SU-DHL-6 (cell line): ENCODE results near the gene EOGT.

ENCODE experiments used
- H2AFZ ChIP-seq: fragments of 200-600 bp; sonication (generic); 2 replicates; pipeline ENCODE4 v1.6.1; 2014; ENCODE audit warnings: low read depth, mild to moderate bottlenecking, moderate library complexity, mixed read lengths, antibody characterized with exemption, low read length; ENCODE audit not compliant: severe bottlenecking
- H3F3A ChIP-seq: fragments of 200-600 bp; shearing (Covaris generic); 2 replicates; pipeline ENCODE4 v1.6.0; 2016; ENCODE audit warnings: antibody characterized with exemption, mild to moderate bottlenecking; ENCODE audit not compliant: insufficient read depth
- H3K27ac ChIP-seq: fragments of 200-600 bp; sonication (generic); 2 replicates; pipeline ENCODE4 v1.5.1; 2016; ENCODE audit warnings: low read depth, mild to moderate bottlenecking, low read length, moderate library complexity, mixed read lengths
- H3K27me3 ChIP-seq: fragments of 200-600 bp; sonication (generic), shearing (Covaris generic); 2 replicates; pipeline ENCODE4 v1.6.0; 2014; ENCODE audit warnings: mild to moderate bottlenecking, low read length
- H3K36me3 ChIP-seq: fragments of 200-600 bp; sonication (generic); 2 replicates; pipeline ENCODE4 v1.6.1; 2014; ENCODE audit warnings: mild to moderate bottlenecking, low read length, mixed read lengths
- H3K4me2 ChIP-seq: fragments of 300-600, 200-600 bp; shearing (Covaris generic), sonication (generic); 2 replicates; pipeline ENCODE4 v1.6.0; 2014; ENCODE audit warnings: low read length, low read depth, mild to moderate bottlenecking; ENCODE audit not compliant: poor library complexity, severe bottlenecking
- H3K4me3 ChIP-seq: fragments of 200-600 bp; sonication (generic); 2 replicates; pipeline ENCODE4 v1.5.1; 2014; ENCODE audit warnings: antibody characterized with exemption, low read length, mild to moderate bottlenecking, mixed read lengths; ENCODE audit not compliant: insufficient read depth, poor library complexity, severe bottlenecking
- H3K79me2 ChIP-seq: fragments of 200-600 bp; sonication (generic); 2 replicates; pipeline ENCODE4 v1.6.1; 2014; ENCODE audit warnings: mild to moderate bottlenecking, low read length, moderate library complexity; ENCODE audit not compliant: insufficient read depth
- H3K9ac ChIP-seq: fragments of 200-600 bp; sonication (generic); 2 replicates; pipeline ENCODE4 v1.7.0; 2014; ENCODE audit warnings: mild to moderate bottlenecking, low read length
- H3K9me2 ChIP-seq: fragments of 200-600 bp; sonication (generic); replicated peaks from 2 replicates; pipeline ENCODE4 v1.6.1; 2014; ENCODE audit warnings: low read length; ENCODE audit not compliant: insufficient read depth
- H3K9me3 ChIP-seq: fragments of 200-600 bp; sonication (generic); 2 replicates; pipeline ENCODE4 v1.6.1; 2014; ENCODE audit warnings: low read length, mixed read lengths; ENCODE audit not compliant: insufficient read depth
- H4K20me1 ChIP-seq: fragments of 200-600 bp; sonication (generic); 2 replicates; pipeline ENCODE4 v1.6.1; 2014; ENCODE audit warnings: low read depth, mild to moderate bottlenecking, antibody characterized with exemption, low read length, moderate library complexity, mixed read lengths
- EZH2phosphoT487 ChIP-seq: fragments of 200-600 bp; sonication (generic), shearing (Covaris generic); conservative IDR thresholded peaks from 2 replicates; pipeline ENCODE4 v1.6.1; 2018; ENCODE audit warnings: mild to moderate bottlenecking, antibody characterized with exemption, low read length, moderate library complexity, mixed read lengths
- TF ChIP-seq, protein P1 (sequence below): fragments of 200-600 bp; sonication (generic); IDR thresholded peaks from one replicate; pipeline ENCODE4 v1.5.1; 2017; ENCODE audit warnings: antibody characterized with exemption, mild to moderate bottlenecking, low read length, moderate library complexity; ENCODE audit not compliant: insufficient read depth, poor library complexity, severe bottlenecking

Gene EOGT

DNA sequence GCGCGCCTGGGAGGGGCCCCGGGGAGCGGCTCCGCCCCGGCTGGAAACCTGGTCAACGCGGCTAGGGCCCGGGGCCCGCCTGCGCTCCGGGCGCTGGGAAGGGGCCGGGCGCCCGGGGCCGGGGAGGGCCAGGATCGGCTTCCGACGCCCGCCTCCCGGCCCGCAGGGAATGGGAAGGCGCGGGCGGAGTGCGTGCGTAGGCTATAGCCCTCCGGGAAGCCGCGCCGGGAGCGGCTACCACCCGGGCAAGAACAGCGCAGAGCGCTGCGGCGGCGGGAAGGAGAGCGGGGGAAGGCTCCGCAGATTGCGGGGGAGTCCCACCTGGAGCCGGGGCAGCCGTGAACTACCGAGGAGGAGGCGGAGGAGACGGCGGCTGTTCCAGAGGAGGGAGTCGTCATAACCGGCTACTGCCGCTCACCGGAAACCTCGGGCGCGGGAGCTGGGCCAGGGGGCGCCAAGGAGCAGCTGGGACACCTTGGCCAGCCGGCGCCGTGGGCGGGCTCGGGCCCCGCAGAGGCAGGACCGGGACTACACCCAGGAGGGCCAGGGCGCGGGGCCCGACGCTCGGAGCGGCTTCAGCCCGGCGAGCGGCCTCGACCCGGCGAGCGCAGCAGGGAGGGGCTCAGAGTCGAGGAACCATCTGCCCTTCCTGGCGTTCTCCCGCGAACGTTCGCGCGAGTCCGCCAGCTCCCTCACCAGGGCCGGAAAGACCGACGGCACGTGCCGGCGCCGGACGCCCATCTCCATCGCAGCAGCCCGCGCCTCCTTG, at the start of gene EOGT:
TSS of gene EOGT (minus strand) at position 432 of the 769 bp plus-strand sequence. CDS start 3,838 bp downstream, outside the sequence.
- Histone ChIP-seq H3F3A (peaks cover 14% of the 10 kb centered on the region), H4K20me1 (no peaks in the 10 kb centered on the region), H3K9me2 (no peaks in the 10 kb centered on the region), H3K79me2 (peaks cover 10% of the 10 kb centered on the region), H2AFZ (peak within 1 kb of the TSS; percentile 90), H3K9me3 (no peaks in the 10 kb centered on the region), H3K9ac (peak within 1 kb of the TSS; percentile 97), H3K36me3 (0 out of 2 replicates have a peak, but pooled peaks cover 6% of the 10 kb centered on the region), H3K4me2 (peak within 1 kb of the TSS; percentile 94), H3K27ac (peak within 1 kb of the TSS; percentile 53), H3K27me3 (no peaks in the 10 kb centered on the region), H3K4me3 (peak within 1 kb of the TSS; percentile 95)
- no peak for TF ChIP-seq EZH2phosphoT487
- TF ChIP-seq, protein P1, sequence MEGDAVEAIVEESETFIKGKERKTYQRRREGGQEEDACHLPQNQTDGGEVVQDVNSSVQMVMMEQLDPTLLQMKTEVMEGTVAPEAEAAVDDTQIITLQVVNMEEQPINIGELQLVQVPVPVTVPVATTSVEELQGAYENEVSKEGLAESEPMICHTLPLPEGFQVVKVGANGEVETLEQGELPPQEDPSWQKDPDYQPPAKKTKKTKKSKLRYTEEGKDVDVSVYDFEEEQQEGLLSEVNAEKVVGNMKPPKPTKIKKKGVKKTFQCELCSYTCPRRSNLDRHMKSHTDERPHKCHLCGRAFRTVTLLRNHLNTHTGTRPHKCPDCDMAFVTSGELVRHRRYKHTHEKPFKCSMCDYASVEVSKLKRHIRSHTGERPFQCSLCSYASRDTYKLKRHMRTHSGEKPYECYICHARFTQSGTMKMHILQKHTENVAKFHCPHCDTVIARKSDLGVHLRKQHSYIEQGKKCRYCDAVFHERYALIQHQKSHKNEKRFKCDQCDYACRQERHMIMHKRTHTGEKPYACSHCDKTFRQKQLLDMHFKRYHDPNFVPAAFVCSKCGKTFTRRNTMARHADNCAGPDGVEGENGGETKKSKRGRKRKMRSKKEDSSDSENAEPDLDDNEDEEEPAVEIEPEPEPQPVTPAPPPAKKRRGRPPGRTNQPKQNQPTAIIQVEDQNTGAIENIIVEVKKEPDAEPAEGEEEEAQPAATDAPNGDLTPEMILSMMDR: peak; percentile 55

DNA sequence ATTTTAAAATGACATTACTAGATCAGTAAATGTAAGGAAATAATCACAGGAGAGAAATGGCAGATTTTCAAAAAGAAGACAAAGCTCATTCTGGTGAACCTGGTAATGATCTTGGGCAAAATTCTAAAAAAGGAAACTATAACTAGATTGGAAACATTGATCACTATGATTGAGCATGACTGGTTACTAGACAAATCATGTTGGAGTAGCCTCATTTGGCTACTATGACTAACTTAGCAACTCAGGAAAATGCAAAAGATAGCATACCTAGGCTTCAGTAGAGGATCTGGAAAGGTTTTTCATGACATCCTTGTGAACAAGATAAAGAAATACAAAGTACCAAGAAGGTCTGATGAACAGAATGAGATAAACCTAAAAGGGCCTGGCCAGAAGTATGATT, 46.2 kb upstream of the EOGT start:
- H3F3A ChIP-seq: peaks cover 11% of the 10 kb centered on the region
- H3K9me2 ChIP-seq: no peaks in the 10 kb centered on the region
- H3K36me3 ChIP-seq: peaks cover 72% of the 10 kb centered on the region
- no peaks in the 10 kb centered on the region for H3K9me3 ChIP-seq
- no peak overlapping the region for H3K27ac ChIP-seq
- no peaks in the 10 kb centered on the region for H4K20me1 ChIP-seq
- TF ChIP-seq, protein P1: no peak
- no peak for TF ChIP-seq EZH2phosphoT487
- H3K4me3 ChIP-seq: no peak overlapping the region
- no peak overlapping the region for H2AFZ ChIP-seq
- H3K27me3 ChIP-seq: no peaks in the 10 kb centered on the region
- H3K79me2 ChIP-seq: no peaks in the 10 kb centered on the region; the same call in 1 of the 2 replicates
- no peak overlapping the region for H3K9ac ChIP-seq
- no peak overlapping the region for H3K4me2 ChIP-seq

DNA sequence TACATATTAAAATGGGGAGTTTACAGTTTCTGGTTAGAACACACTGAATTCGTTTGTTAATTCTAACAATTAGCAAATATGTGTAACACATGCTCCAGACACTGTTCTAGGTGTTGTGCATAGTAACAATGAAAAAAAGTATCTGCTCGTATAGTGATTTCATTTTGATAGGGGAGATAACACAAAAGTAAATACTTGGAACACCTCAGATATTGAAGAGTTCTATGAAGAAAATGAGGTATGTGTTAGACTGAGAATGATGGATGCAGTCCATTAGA, 45.4 kb upstream of the EOGT start:
- peaks cover 15% of the 10 kb centered on the region for H3F3A ChIP-seq
- H4K20me1 ChIP-seq: no peaks in the 10 kb centered on the region
- no peaks in the 10 kb centered on the region for H3K9me2 ChIP-seq
- H2AFZ ChIP-seq: no peak overlapping the region
- no peak overlapping the region for H3K4me3 ChIP-seq
- peak overlapping the region; percentile 22; the same call in 1 of the 2 replicates for H3K9ac ChIP-seq
- peak overlapping the region; percentile 55 for H3K27ac ChIP-seq
- H3K36me3 ChIP-seq: peaks cover 68% of the 10 kb centered on the region
- no peaks in the 10 kb centered on the region for H3K79me2 ChIP-seq
- TF ChIP-seq, protein P1: no peak
- TF ChIP-seq EZH2phosphoT487: no peak
- peak overlapping the region; percentile 39 for H3K4me2 ChIP-seq
- H3K9me3 ChIP-seq: no peaks in the 10 kb centered on the region
- no peaks in the 10 kb centered on the region for H3K27me3 ChIP-seq
